IMR-90 (cell line): ENCODE results near the gene USP31. TPM values are rescaled to one million over a fixed set of nuclear protein-coding genes. Genes with fewer than 3 reads are reported as not detected.

Experiments
- ATAC-seq: fragments of 200-7000 bp; cut with Tn5 transposase; 2 replicates; pipeline ENCODE4 v1.9.1; 2020; ENCODE audit warnings: low read depth, mild to moderate bottlenecking, moderate library complexity
- BruUV-seq: library from RNA; stranded (reverse); fragments of 400-500 nt; replicated peaks from 2 replicates; lab custom pipeline; 2021; lab: Mats Ljungman, UMichigan
- CTCF ChIA-PET: fragments of 300-600 bp; formaldehyde crosslinking; extraction: SDS; loops from one replicate; lab custom pipeline; 2021; ENCODE audit warnings: antibody characterized with exemption; lab: Yijun Ruan, JAX
- POLR2A ChIA-PET: fragments of 300-600 bp; sonication (Branson Sonifier 250); formaldehyde crosslinking; loops from one replicate; lab custom pipeline; 2022; ENCODE audit warnings: antibody characterized with exemption; ENCODE audit not compliant: unreplicated experiment; lab: Charles Lee
- DNase-seq: peaks from one replicate; pipeline ENCODE4 v3.0.0; 2013
- H2AFZ ChIP-seq: replicated peaks from 2 replicates; pipeline ENCODE3; 2013; ENCODE audit warnings: low read length, mild to moderate bottlenecking; ENCODE audit not compliant: poor library complexity
- H2AK5ac ChIP-seq: 2 replicates; pipeline ENCODE4 v1.6.1; 2013; ENCODE audit warnings: low read depth, low read length, inconsistent platforms
- H2AK9ac ChIP-seq: replicated peaks from 2 replicates; pipeline ENCODE3; 2013; ENCODE audit warnings: mild to moderate bottlenecking, low read depth, low read length, moderate library complexity; ENCODE audit not compliant: poor library complexity
- H2BK120ac ChIP-seq: 2 replicates; pipeline ENCODE4 v1.6.1; 2013; ENCODE audit warnings: low read depth, low read length, inconsistent platforms
- H2BK15ac ChIP-seq: 3 replicates; pipeline ENCODE4 v1.6.1; 2013; ENCODE audit warnings: low read depth, low read length, inconsistent platforms
- H2BK20ac ChIP-seq: 2 replicates; pipeline ENCODE4 v1.6.1; 2013; ENCODE audit warnings: low read depth, mild to moderate bottlenecking, inconsistent platforms, low read length, moderate library complexity
- H2BK5ac ChIP-seq: 2 replicates; pipeline ENCODE4 v1.6.1; 2013; ENCODE audit warnings: mild to moderate bottlenecking, low read depth, low read length, inconsistent platforms; ENCODE audit not compliant: poor library complexity, severe bottlenecking
- H3K14ac ChIP-seq: replicated peaks from 2 replicates; pipeline ENCODE4 v1.6.1; 2013; ENCODE audit warnings: low read depth, low read length, inconsistent platforms
- H3K18ac ChIP-seq: 2 replicates; pipeline ENCODE4 v1.6.1; 2013; ENCODE audit warnings: low read depth, low read length, control low read depth
- H3K23ac ChIP-seq: 2 replicates; pipeline ENCODE4 v1.6.1; 2013; ENCODE audit warnings: low read depth, low read length, inconsistent platforms
- H3K27ac ChIP-seq: 2 replicates; pipeline ENCODE4 v1.5.1; 2013; ENCODE audit warnings: mild to moderate bottlenecking, control low read depth, low read length; ENCODE audit not compliant: insufficient read depth
- H3K27me3 ChIP-seq: 2 replicates; pipeline ENCODE4 v1.6.1; 2013; ENCODE audit warnings: low read length; ENCODE audit not compliant: control insufficient read depth, insufficient read depth
- H3K36me3 ChIP-seq: 2 replicates; pipeline ENCODE4 v1.6.1; 2013; ENCODE audit warnings: low read length, mixed read lengths; ENCODE audit not compliant: control insufficient read depth, insufficient read depth
- H3K4ac ChIP-seq: 2 replicates; pipeline ENCODE4 v1.6.1; 2013; ENCODE audit warnings: low read depth, low read length, inconsistent platforms
- H3K4me1 ChIP-seq: 2 replicates; pipeline ENCODE4 v1.6.1; 2013; ENCODE audit warnings: low read length, mixed read lengths; ENCODE audit not compliant: control insufficient read depth, insufficient read depth
- H3K4me2 ChIP-seq: 2 replicates; pipeline ENCODE4 v1.6.1; 2013; ENCODE audit warnings: low read depth, mild to moderate bottlenecking, control low read depth, low read length, moderate library complexity
- H3K4me3 ChIP-seq: 2 replicates; pipeline ENCODE4 v1.5.1; 2013; ENCODE audit warnings: low read depth, mild to moderate bottlenecking, control low read depth, low read length, moderate library complexity; ENCODE audit not compliant: insufficient read depth
- H3K56ac ChIP-seq: 2 replicates; pipeline ENCODE4 v1.6.1; 2013; ENCODE audit warnings: low read length, inconsistent platforms; ENCODE audit not compliant: insufficient read depth; ENCODE audit errors: extremely low read depth
- H3K79me1 ChIP-seq, 2 experiments: 2 replicates each; pipeline ENCODE4 v1.6.1; 2013; ENCODE audit warnings: low read length in 2 of 2, inconsistent platforms in 1 of 2, low read depth in 1 of 2
- H3K9ac ChIP-seq: 2 replicates; pipeline ENCODE4 v1.6.1; 2013; ENCODE audit warnings: low read depth, low read length, control low read depth
- H3K9me1 ChIP-seq: 2 replicates; pipeline ENCODE4 v1.6.1; 2013; ENCODE audit warnings: low read length, inconsistent platforms; ENCODE audit not compliant: insufficient read depth
- H3K9me3 ChIP-seq: 2 replicates; pipeline ENCODE4 v1.6.1; 2013; ENCODE audit warnings: low read length; ENCODE audit not compliant: control insufficient read depth, insufficient read depth
- H4K20me1 ChIP-seq: 2 replicates; pipeline ENCODE4 v1.6.1; 2013; ENCODE audit warnings: low read length, inconsistent platforms; ENCODE audit not compliant: insufficient read depth
- H4K5ac ChIP-seq: 2 replicates; pipeline ENCODE4 v1.6.1; 2013; ENCODE audit warnings: mild to moderate bottlenecking, low read depth, low read length, control low read depth
- H4K8ac ChIP-seq, 2 experiments: 2 replicates each; pipeline ENCODE4 v1.6.1; 2013; ENCODE audit warnings: low read depth in 2 of 2, low read length in 2 of 2, control low read depth in 1 of 2, inconsistent platforms in 1 of 2
- H4K91ac ChIP-seq: 2 replicates; pipeline ENCODE4 v1.6.1; 2013; ENCODE audit warnings: low read depth, low read length, inconsistent platforms; ENCODE audit not compliant: insufficient read depth
- BHLHE40 ChIP-seq: fragments of 150-350 bp; IDR thresholded peaks from 2 replicates; pipeline ENCODE4 v1.6.1; 2016; ENCODE audit warnings: mild to moderate bottlenecking, low read depth, low read length
- CEBPB ChIP-seq: IDR thresholded peaks from 2 replicates; pipeline ENCODE4 v1.6.1; 2012; ENCODE audit warnings: low read depth, low read length, improper control_type of control experiment
- CHD1 ChIP-seq: IDR thresholded peaks from 2 replicates; pipeline ENCODE4 v1.6.1; 2012; ENCODE audit warnings: low read depth, low read length, improper control_type of control experiment
- CTCF ChIP-seq: conservative IDR thresholded peaks from 2 replicates; pipeline ENCODE4 v1.5.1; 2012; ENCODE audit warnings: mild to moderate bottlenecking, low read depth, low read length, improper control_type of control experiment
- ELK1 ChIP-seq: fragments of 150-350 bp; IDR thresholded peaks from 2 replicates; pipeline ENCODE4 v1.6.1; 2016; ENCODE audit warnings: low read depth, mild to moderate bottlenecking, low read length, moderate library complexity, borderline replicate concordance
- MAZ ChIP-seq: IDR thresholded peaks from 2 replicates; pipeline ENCODE4 v1.6.1; 2012; ENCODE audit warnings: low read depth, mild to moderate bottlenecking, low read length, improper control_type of control experiment, moderate library complexity, borderline replicate concordance
- MXI1 ChIP-seq: IDR thresholded peaks from 2 replicates; pipeline ENCODE4 v1.6.1; 2012; ENCODE audit warnings: low read depth, mild to moderate bottlenecking, low read length, moderate library complexity, borderline replicate concordance
- NFE2L2 ChIP-seq: fragments of 150-350 bp; IDR thresholded peaks from 2 replicates; pipeline ENCODE4 v1.6.1; 2016; ENCODE audit warnings: low read depth, mild to moderate bottlenecking, low read length
- RAD21 ChIP-seq: IDR thresholded peaks from 2 replicates; pipeline ENCODE4 v1.6.1; 2012; ENCODE audit warnings: low read length, improper control_type of control experiment
- RCOR1 ChIP-seq: IDR thresholded peaks from 2 replicates; pipeline ENCODE4 v1.6.1; 2012; ENCODE audit warnings: mild to moderate bottlenecking, low read length, improper control_type of control experiment; ENCODE audit not compliant: insufficient replicate concordance
- RFX5 ChIP-seq: IDR thresholded peaks from 2 replicates; pipeline ENCODE4 v1.8.0; 2012; ENCODE audit warnings: low read depth, mild to moderate bottlenecking, low read length, moderate library complexity
- SMC3 ChIP-seq: fragments of 150-350 bp; IDR thresholded peaks from 2 replicates; pipeline ENCODE4 v1.6.1; 2016; ENCODE audit warnings: low read depth, mild to moderate bottlenecking, antibody characterized with exemption, low read length, moderate library complexity
- USF2 ChIP-seq: fragments of 150-350 bp; IDR thresholded peaks from 2 replicates; pipeline ENCODE4 v1.6.1; 2017; ENCODE audit warnings: mild to moderate bottlenecking, antibody characterized with exemption, low read length, low read depth
- WGBS, 2 experiments: methylation state at CpG; one replicate each; pipeline versions ENCODE4 v1.1.5 to v1.1.7; 2013; ENCODE audit warnings: missing lambda C conversion rate in 2 of 2; ENCODE audit not compliant: insufficient read length in 1 of 2; ENCODE audit errors: extremely low coverage in 2 of 2; 5-methylcytosine and 5-hydroxymethylcytosine counted together
- dilution Hi-C: fragments of 300-500 bp; cut with HindIII; formaldehyde crosslinking; loops from one replicate; pipeline ENCODE4 v1.14.3; 2018; ENCODE audit warnings: low sequenced_read_pairs; ENCODE audit not compliant: unreplicated experiment
- in situ Hi-C: fragments of 300-500 bp; cut with MboI; formaldehyde crosslinking; loops from 3 replicates; pipeline ENCODE4 v1.14.3; 2019; ENCODE audit warnings: low sequenced_read_pairs, inconsistent platforms, mixed read lengths
- intact Hi-C: fragments of 100-400 bp; cut with micrococcal nuclease; formaldehyde crosslinking; loops from 2 replicates; pipeline ENCODE4 v1.10.0; 2022
- polyA plus RNA-seq, 3 experiments: library from polyadenylated mRNA; depleted of rRNA; stranded (reverse); fragments of >200 nt; gene quantifications; 2 replicates each; pipeline ENCODE4 v1.2.3, GENCODE V29; 2012; ENCODE audit warnings: low replicate concordance in 1 of 3
- total RNA-seq: library from RNA; depleted of rRNA; stranded (reverse); fragments of >200 nt; gene quantifications from 2 replicates; pipeline ENCODE4 v1.2.3, GENCODE V29; 2012

Gene USP31
- total and polyA plus RNA-seq, 2 of the 4 experiments (the other 2 are of a cell fraction): 2.9 to 3.4 TPM

DNA sequence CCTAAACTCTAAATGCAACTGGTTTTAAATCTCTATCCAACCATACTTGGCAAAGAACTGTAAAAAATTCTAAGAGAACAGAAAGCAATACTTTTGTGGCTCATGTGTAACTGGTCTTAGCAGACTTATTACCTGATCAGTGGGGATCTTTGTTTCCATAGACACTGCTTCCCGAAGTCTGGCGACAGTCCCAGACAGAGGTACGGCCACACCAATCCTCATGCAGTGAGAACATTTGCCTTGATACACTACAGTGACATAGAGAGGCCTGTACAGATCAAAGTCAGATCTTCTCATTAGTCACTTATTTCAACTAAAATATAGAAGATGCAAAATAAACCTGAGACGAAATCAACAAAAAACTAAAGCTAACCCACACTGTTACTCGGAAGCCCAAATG is 43.9 kb downstream of the USP31 start:
- H3K9me1 ChIP-seq: peaks cover 2% of the 10 kb centered on the region; the same call in 1 of the 2 replicates
- H4K91ac ChIP-seq: no peak overlapping the region
- CTCF ChIA-PET: no interaction called here
- H3K27me3 ChIP-seq: no peaks in the 10 kb centered on the region
- H3K36me3 ChIP-seq: peaks cover 2% of the 10 kb centered on the region
- H2AK5ac ChIP-seq: no peak overlapping the region
- H2AFZ ChIP-seq: no peak overlapping the region
- H3K27ac ChIP-seq: no peak overlapping the region
- DNase-seq (no peak), ATAC-seq (no peak)
- 80% methylated on average over 1 of the region's 5 CpGs; no CpG with 5 or more reads in 1 of the 2 experiments for WGBS, 2 experiments
- H3K23ac ChIP-seq: no peak overlapping the region
- BruUV-seq: no TSS peak
- intact Hi-C loops (no loop called here), in situ Hi-C loops (no loop called here), dilution Hi-C loops (no loop called here)
- no peak overlapping the region for H2BK20ac ChIP-seq
- H3K9me3 ChIP-seq: no peaks in the 10 kb centered on the region
- H2BK5ac ChIP-seq: no peak overlapping the region
- no peak overlapping the region for H3K4me2 ChIP-seq
- H2BK15ac ChIP-seq: no peak overlapping the region
- no peak overlapping the region for H3K4ac ChIP-seq
- peaks cover 5 to 11% of the 10 kb centered on the region in 2 experiments; a peak in 3 of 4 replicates for H3K79me1 ChIP-seq
- no peak overlapping the region for H3K18ac ChIP-seq
- H4K5ac ChIP-seq: no peak overlapping the region
- no peak overlapping the region for H2BK120ac ChIP-seq
- H3K4me1 ChIP-seq: no peaks in the 10 kb centered on the region
- TF ChIP-seq SMC3: no peak
- TF ChIP-seq CTCF: no peak
- TF ChIP-seq USF2: no peak
- TF ChIP-seq RCOR1: no peak
- no peak for TF ChIP-seq RFX5
- no peak for TF ChIP-seq ELK1
- no peak for TF ChIP-seq CEBPB
- no peak for TF ChIP-seq MAZ
- TF ChIP-seq MXI1: no peak
- no peak for TF ChIP-seq BHLHE40
- TF ChIP-seq NFE2L2: no peak
- TF ChIP-seq CHD1: no peak
- TF ChIP-seq RAD21: no peak
- H4K20me1 ChIP-seq: no peaks in the 10 kb centered on the region
- H2AK9ac ChIP-seq: no peak overlapping the region
- no peak overlapping the region for H4K8ac ChIP-seq
- POLR2A ChIA-PET: no interaction called here
- H3K14ac ChIP-seq: no peak overlapping the region
- no peak overlapping the region for H3K56ac ChIP-seq
- H3K4me3 ChIP-seq: no peak overlapping the region
- H3K9ac ChIP-seq: no peak overlapping the region
